ENCODE data around the gene C9orf72.

The C9orf72 gene

GRCh38 chr9:27573634-27574590, 631 bp upstream of the C9orf72 start:
- DNase-seq, result peak; percentile 96

- DNase-seq, result no peak
Observed at GRCh38 chr9:27572566-27572917, 739 bp downstream of the C9orf72 start.

DNA sequence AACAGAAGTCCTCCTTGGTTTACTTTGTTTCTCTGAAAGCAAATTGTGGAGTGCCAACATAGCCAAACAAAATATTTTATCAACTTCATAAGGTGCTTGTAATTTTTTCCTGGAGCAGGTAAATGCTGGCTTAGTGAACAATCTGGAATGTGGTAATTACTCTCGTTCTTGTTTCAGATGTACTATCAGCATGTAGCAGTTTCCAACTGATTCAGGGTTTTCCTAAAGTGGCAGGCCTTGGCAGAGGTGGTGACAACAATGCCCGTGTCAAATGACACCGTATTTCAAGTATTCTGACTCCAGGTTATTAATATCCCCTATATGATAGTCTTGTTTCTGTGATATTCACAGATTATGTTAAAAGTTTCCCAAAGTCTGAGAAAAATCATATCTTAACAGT, 1.2 kb downstream of the C9orf72 start:
- DNase-seq, result no peak

DNA sequence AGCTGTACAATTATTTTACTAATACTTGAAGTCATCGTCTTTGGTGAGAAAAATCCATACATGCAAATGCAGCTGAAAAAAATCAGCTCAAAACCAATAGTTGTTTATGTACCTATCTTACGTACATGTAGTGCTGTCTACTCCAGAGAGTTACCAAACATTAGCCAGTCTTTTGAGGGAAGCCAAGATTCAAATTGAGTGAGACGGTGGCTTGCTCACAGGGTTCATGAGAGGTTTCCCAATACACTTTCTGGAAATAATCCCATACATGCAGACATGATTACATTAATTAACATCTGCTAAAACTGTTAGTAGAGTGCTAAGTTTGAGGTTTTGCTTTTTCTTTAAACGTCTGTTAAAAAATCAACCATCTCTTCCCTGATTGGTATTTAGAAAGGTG, 2.3 kb downstream of the C9orf72 start:
- DNase-seq, result no peak

GRCh38 chr9:27569406-27569805, 3.9 kb downstream of the C9orf72 start:
- DNase-seq, result no peak

DNA sequence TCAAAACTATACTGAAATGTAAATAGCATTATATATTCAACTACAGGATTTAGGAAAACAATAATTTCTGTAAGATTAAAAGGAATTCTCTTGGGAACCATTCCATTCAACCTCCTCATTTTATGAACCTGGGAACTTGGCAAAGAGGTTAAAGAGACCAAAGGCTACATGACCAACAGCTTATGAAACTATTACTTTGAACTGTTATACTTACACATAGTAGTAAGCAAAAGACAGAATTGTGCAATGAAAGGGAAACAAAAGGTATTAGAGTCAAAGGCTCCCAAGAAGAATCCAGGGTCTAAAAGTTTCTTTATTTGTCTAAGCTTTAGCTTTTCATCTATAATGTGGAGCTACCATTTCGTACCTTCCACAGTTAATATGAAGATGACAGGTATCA, 7.2 kb downstream of the C9orf72 start:
- no peak for DNase-seq

DNA sequence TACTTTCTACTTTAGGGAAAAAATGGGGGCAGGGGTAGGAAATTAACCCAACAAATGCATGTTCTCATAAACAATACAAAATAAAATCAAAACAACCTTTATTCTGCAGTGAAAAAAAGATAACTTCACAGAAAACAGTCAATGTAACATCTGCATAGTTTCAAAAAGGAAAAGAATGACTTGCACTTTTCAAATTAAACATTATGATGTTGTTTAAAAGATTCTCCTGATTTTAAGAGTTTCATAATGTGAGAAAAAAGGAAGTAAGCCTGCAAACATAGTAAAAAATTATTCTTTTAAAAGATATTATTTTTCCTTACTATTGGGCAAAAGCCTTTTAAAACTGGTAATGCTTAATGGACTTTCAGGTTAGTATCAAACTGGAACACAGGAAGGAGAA, 7.6 kb downstream of the C9orf72 start:
- no peak for DNase-seq

GRCh38 chr9:27564670-27565069, 8.6 kb downstream of the C9orf72 start:
- no peak for DNase-seq

GRCh38 chr9:27563738-27564430, 9.4 kb downstream of the C9orf72 start:
- DNase-seq, result no peak

DNA sequence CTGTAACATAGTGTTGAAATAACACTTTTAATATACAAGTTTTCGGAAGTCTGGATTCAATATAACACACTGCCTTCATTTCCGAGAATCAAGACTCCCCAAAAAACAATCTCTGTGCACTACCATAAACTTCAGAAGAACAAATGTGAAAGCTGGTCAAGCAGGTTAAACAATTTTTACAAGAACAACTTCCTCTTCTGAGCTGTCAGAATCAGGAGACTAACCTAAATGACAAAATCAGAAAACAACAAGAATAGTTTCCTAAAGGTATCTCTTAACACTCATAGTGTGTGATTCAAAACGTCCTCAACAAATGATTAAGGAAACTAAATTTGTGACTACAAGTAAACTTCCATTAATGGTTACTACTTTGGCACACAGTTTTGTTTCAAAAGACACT, 11.6 kb downstream of the C9orf72 start:
- no peak for DNase-seq

GRCh38 chr9:27560457-27560856, 12.8 kb downstream of the C9orf72 start:
- DNase-seq, result no peak

GRCh38 chr9:27558307-27558706, 15.0 kb downstream of the C9orf72 start:
- DNase-seq, result no peak

DNA sequence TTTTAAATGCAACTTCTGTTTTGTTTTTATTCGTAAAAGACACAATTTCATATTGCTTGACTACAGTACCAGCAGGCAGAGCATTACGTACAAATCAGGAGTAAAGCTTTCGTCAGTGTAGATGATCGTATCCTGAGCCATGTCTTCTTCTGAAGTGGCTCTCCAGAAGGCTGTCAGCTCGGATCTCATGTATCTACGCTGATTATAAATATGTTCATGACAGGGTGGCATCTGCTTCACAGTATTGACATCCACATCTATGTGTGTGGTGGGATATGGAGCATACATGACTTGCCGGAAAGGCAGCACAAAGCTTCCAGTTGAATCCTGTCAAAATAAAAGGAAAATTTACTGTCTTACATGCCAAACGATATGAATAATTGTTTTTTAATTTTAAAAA, 16.8 kb downstream of the C9orf72 start:
- no peak for DNase-seq

DNA sequence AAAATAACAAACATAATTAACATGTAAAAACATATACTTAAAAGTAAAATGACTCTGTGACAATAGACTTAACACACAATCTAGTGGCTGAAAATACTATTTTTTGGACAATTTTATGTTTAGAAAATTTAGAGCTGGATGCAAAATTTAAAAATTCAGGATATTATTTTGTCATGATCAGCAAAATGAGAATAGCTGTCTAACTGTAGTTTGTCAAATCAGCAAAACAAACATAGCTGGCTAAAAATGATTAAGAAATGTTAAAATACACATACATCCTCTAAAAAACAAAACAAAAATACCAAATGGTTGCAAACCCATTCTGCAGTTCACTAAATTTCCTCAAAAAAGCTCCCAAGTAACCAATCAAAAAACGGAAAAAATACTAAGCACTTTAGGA, 18.6 kb downstream of the C9orf72 start:
- no peak for DNase-seq

DNA sequence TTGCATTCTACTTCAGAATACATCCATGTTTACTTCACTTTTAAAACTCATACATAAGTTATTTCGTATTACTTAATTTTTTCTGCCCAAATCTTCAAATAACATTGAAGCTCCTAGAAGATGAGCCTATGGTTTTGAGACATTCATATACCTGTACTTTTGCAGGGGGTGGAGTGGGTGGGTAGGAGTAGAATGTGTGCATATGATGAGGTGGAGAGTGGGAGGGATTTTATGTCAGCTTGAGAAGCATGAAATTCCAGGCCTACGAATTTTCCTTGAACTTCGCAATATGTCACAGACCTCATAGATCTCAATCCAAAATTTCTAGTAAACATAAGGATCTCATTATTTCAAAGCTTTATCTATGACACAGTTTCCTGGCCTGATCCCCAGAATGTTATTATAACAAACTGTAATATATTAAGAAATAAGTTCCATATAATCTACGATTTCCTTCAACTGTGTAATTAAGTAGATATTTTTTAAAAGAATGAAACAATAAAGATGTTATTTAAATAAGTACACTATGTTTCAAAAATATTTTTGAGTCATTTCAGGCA, 24.0 kb downstream of the C9orf72 start:
- DNase-seq, result no peak

DNA sequence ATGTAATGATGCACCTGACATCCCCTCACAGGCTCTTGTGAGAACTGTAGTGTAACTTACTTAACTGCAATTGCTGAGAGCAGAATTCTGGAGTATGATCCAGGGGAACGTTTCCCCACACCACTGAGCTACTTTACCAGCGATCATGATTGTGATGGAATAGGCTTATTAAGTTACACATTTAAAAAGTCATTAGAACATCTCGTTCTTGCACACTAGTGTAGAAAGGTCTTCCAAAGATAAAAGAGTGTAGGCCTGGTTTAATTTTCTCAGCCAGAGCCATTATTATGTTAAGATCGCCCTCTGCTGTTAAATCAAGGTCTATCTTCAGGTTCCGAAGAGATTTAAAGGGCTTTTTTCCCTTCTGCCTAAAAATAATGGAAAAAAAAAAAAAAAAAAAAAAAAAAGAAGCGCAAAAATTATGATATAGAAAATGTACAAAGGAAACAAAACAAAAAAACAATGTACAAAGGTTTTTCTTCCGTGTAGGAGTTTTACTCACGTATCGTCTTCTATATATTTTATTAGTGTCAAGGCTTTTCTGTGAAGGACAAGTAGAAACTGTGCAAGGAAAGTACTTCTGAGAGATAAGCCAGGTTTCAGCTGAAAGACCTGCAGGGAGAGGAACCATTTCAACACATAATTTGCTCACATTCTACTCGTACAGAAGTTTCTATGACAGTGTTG, 25.1 kb downstream of the C9orf72 start:
- no peak for DNase-seq

GRCh38 chr9:27545471-27545870, 27.8 kb downstream of the C9orf72 start:
- DNase-seq, result no peak

DNA sequence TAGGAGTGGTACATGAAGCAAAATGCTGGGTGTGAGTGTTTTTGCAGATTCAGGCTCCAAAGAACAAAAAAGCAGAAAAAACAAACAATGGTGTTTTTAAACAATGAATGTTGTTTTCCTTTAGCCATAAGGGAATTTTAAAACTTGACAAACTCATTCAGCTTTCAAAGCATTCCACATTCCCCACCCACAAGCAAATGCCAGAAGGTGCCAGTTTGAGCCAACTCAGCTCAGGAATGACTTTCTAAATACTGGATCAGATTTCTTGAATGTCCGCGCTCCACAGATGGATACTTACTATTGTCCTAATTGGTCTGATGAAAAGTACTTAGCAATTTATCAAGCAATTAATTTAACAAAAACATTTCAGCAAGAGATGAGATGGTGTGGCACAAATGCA, 30.8 kb downstream of the C9orf72 start:
- no peak for DNase-seq

DNA sequence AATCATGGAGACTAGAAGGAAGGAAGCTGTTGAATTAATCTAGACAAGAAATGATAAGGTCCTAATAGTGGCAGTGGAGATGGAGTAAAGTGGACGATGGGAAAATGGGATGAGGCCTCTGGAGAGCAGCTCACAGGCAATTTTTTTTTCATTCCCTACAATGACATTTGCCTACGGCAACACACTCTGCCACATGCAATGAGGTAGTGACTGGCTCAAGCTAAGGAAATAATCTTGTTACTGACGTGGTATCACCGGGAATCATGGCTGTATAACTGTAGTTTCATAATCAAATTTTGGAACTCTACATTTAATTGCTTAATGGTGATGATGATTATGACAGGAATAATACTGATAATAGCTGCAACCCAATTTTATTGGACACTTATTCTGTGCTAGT, 31.5 kb downstream of the C9orf72 start:
- DNase-seq, result no peak

GRCh38 chr9:27540502-27540901, 32.8 kb downstream of the C9orf72 start:
- no peak for DNase-seq

GRCh38 chr9:27539479-27540441, 33.5 kb downstream of the C9orf72 start:
- DNase-seq, result no peak

- no peak for DNase-seq
Observed at GRCh38 chr9:27538647-27539046, 34.6 kb downstream of the C9orf72 start.
